PC-9 (cell line): ENCODE measurements around the gene SLC30A5. TPM values are rescaled to one million over a fixed set of nuclear protein-coding genes. Genes with fewer than 3 reads are reported as not detected.

Source experiments
- BruUV-seq: library from RNA; stranded (reverse); fragments of 400-500 nt; replicated peaks from 2 replicates; lab custom pipeline; 2021; lab: Mats Ljungman, UMichigan
- CTCF ChIA-PET: fragments of 300-600 bp; sonication (Branson Sonifier 250); formaldehyde crosslinking; loops from one replicate; lab custom pipeline; 2022; ENCODE audit warnings: antibody characterized with exemption; lab: Charles Lee
- POLR2A ChIA-PET: fragments of 300-600 bp; sonication (Branson Sonifier 250); formaldehyde crosslinking; loops from one replicate; lab custom pipeline; 2022; ENCODE audit warnings: antibody characterized with exemption; ENCODE audit not compliant: unreplicated experiment; lab: Charles Lee
- DNase-seq, 2 experiments: peaks; one replicate each; pipeline versions ENCODE4 v3.0.0 to v3.0.0-alpha.2; 2015 to 2022; ENCODE audit warnings: mixed read lengths in 1 of 2
- H2AFZ ChIP-seq: fragments of 200-600 bp; sonication (generic); 2 replicates; pipeline ENCODE4 v1.8.1; 2017; ENCODE audit warnings: antibody characterized with exemption
- H3F3A ChIP-seq: fragments of 200-600 bp; sonication (generic); 2 replicates; pipeline ENCODE4 v1.8.1; 2017; ENCODE audit warnings: antibody characterized with exemption, mild to moderate bottlenecking, low read depth; ENCODE audit not compliant: insufficient read depth
- H3K27ac ChIP-seq: fragments of 200-600 bp; sonication (generic); 2 replicates; pipeline ENCODE4 v1.6.1; 2016; ENCODE audit warnings: mixed run types
- H3K27me3 ChIP-seq: fragments of 200-600 bp; sonication (generic); 2 replicates; pipeline ENCODE4 v1.6.1; 2016; ENCODE audit warnings: low read depth, mixed run types; ENCODE audit not compliant: insufficient read depth
- H3K36me3 ChIP-seq: fragments of 200-600 bp; sonication (generic); 2 replicates; pipeline ENCODE4 v1.6.1; 2016; ENCODE audit warnings: low read depth, mixed run types
- H3K4me1 ChIP-seq: fragments of 200-600 bp; sonication (generic); replicated peaks from 2 replicates; pipeline ENCODE4 v1.6.1; 2016; ENCODE audit warnings: mixed run types; ENCODE audit not compliant: insufficient read depth
- H3K4me2 ChIP-seq: fragments of 200-600 bp; sonication (generic); 2 replicates; pipeline ENCODE4 v1.6.1; 2017; ENCODE audit warnings: mixed run types
- H3K4me3 ChIP-seq: fragments of 200-600 bp; sonication (generic); 2 replicates; pipeline ENCODE4 v1.6.1; 2016; ENCODE audit warnings: mixed run types
- H3K79me2 ChIP-seq: fragments of 200-600 bp; sonication (generic); 2 replicates; pipeline ENCODE4 v1.6.1; 2017; ENCODE audit warnings: low read depth, mixed run types
- H3K9me2 ChIP-seq: fragments of 200-600 bp; sonication (generic); 2 replicates; pipeline ENCODE4 v1.8.1; 2017; ENCODE audit warnings: mild to moderate bottlenecking; ENCODE audit not compliant: insufficient read depth
- H3K9me3 ChIP-seq: fragments of 200-600 bp; sonication (generic); 2 replicates; pipeline ENCODE4 v1.8.1; 2016; ENCODE audit warnings: low read depth; ENCODE audit not compliant: insufficient read depth
- H4K20me1 ChIP-seq: fragments of 200-600 bp; sonication (generic); 2 replicates; pipeline ENCODE4 v1.8.1; 2017; ENCODE audit not compliant: insufficient read depth
- CTCF ChIP-seq: fragments of 200-600 bp; sonication (generic); conservative IDR thresholded peaks from 2 replicates; pipeline ENCODE4 v1.6.1; 2017; ENCODE audit warnings: mixed run types, antibody characterized with exemption, mild to moderate bottlenecking, moderate library complexity
- EZH2 ChIP-seq: fragments of 200-600 bp; sonication (generic); IDR thresholded peaks from 2 replicates; pipeline ENCODE4 v1.8.0; 2017; ENCODE audit warnings: antibody characterized with exemption, low read depth
- intact Hi-C: fragments of 100-400 bp; cut with micrococcal nuclease; formaldehyde crosslinking; loops from one replicate; pipeline ENCODE4 v1.10.0; 2022; ENCODE audit not compliant: unreplicated experiment
- total RNA-seq: library from RNA; stranded (reverse); gene quantifications from 2 replicates; pipeline ENCODE4 v1.2.3, GENCODE V29; 2021

SLC30A5 gene
- total RNA-seq, 1 experiment from 2014 or later, result 36.0 TPM

GRCh38 chr5:69050214-69050613, 43.6 kb upstream of the SLC30A5 start:
- DNase-seq, result no peak
- intact Hi-C loops, result no loop called here
- Histone ChIP-seq H3K27me3 (no peaks in the 10 kb centered on the region), H4K20me1 (no peaks in the 10 kb centered on the region), H3F3A (peaks cover 7% of the 10 kb centered on the region), H3K4me3 (no peak overlapping the region), H2AFZ (no peak overlapping the region), H3K9me2 (no peaks in the 10 kb centered on the region), H3K27ac (no peak overlapping the region), H3K4me1 (peaks cover 23% of the 10 kb centered on the region), H3K79me2 (no peaks in the 10 kb centered on the region), H3K36me3 (no peaks in the 10 kb centered on the region), H3K4me2 (no peak overlapping the region), H3K9me3 (no peaks in the 10 kb centered on the region)
- no peak for TF ChIP-seq EZH2
- no peak for TF ChIP-seq CTCF
- ChIA-PET POLR2A (no interaction called here), CTCF (no interaction called here)
- no TSS peak for BruUV-seq

GRCh38 chr5:69052181-69052580, 41.6 kb upstream of the SLC30A5 start:
- ChIA-PET POLR2A (no interaction called here), CTCF (no interaction called here)
- no peak for TF ChIP-seq EZH2
- no peak for TF ChIP-seq CTCF
- intact Hi-C loops, result no loop called here
- no peaks in the 10 kb centered on the region for H3K9me3 ChIP-seq
- H3K9me2 ChIP-seq, result no peaks in the 10 kb centered on the region
- no peaks in the 10 kb centered on the region for H3K79me2 ChIP-seq
- no peak overlapping the region for H3K27ac ChIP-seq
- H3K4me2 ChIP-seq, result no peak overlapping the region
- BruUV-seq, result no TSS peak
- H3K4me3 ChIP-seq, result no peak overlapping the region
- H4K20me1 ChIP-seq, result no peaks in the 10 kb centered on the region
- peaks cover 15% of the 10 kb centered on the region for H3K4me1 ChIP-seq
- H3K27me3 ChIP-seq, result no peaks in the 10 kb centered on the region
- H3F3A ChIP-seq, result peaks cover 7% of the 10 kb centered on the region
- no peaks in the 10 kb centered on the region for H3K36me3 ChIP-seq
- H2AFZ ChIP-seq, result no peak overlapping the region
- no peak for DNase-seq

GRCh38 chr5:69074664-69075521, 18.9 kb upstream of the SLC30A5 start:
- no peak overlapping the region for H3K4me2 ChIP-seq
- POLR2A ChIA-PET, result no interaction called here
- H3K4me3 ChIP-seq, result no peak overlapping the region
- H3K4me1 ChIP-seq, result peaks cover 17% of the 10 kb centered on the region
- TF ChIP-seq CTCF, result no peak
- TF ChIP-seq EZH2, result no peak
- H3K27me3 ChIP-seq, result no peaks in the 10 kb centered on the region
- no peaks in the 10 kb centered on the region for H4K20me1 ChIP-seq
- intact Hi-C loops, result no loop called here
- H3K27ac ChIP-seq, result no peak overlapping the region
- CTCF ChIA-PET, result no interaction called here
- no TSS peak for BruUV-seq
- DNase-seq, result no peak
- H2AFZ ChIP-seq, result no peak overlapping the region
- H3K9me3 ChIP-seq, result no peaks in the 10 kb centered on the region
- no peaks in the 10 kb centered on the region for H3K36me3 ChIP-seq
- peaks cover 11% of the 10 kb centered on the region; the same call in 1 of the 2 replicates for H3F3A ChIP-seq
- no peaks in the 10 kb centered on the region for H3K9me2 ChIP-seq
- no peaks in the 10 kb centered on the region for H3K79me2 ChIP-seq
